Posterior vena cava (tissue), 2 donors: ENCODE measurements around the gene FSIP1. TPM values are rescaled to one million over a fixed set of nuclear protein-coding genes. Genes with fewer than 3 reads are reported as not detected.

Source experiments
- DNase-seq: peaks from one replicate; pipeline ENCODE4 v3.0.0-alpha.2; 2020; ENCODE audit warnings: low spot score
- intact Hi-C, 2 donors: fragments of 100-400 bp; cut with DNase I; formaldehyde crosslinking; loops; one replicate each; pipeline versions ENCODE4 v1.14.1 to v1.14.2; 2022 to 2023
- total RNA-seq, 2 donors: library from RNA; stranded (reverse); fragmentation: NEBNext Ultra II Directional; extraction: Animal tissue kit (Norgen Biotek cat#: 25700); gene quantifications; one replicate each; pipeline ENCODE4 v1.2.1, GENCODE V29; 2021
- donor health status: DM: yes; HTN: yes; CAD: no.
- donor health status: DM: yes; HTN: yes; CAD: no.

The FSIP1 gene
- total RNA-seq, 2 donors from 2014 or later = 0.69 to 1.00 TPM

DNA sequence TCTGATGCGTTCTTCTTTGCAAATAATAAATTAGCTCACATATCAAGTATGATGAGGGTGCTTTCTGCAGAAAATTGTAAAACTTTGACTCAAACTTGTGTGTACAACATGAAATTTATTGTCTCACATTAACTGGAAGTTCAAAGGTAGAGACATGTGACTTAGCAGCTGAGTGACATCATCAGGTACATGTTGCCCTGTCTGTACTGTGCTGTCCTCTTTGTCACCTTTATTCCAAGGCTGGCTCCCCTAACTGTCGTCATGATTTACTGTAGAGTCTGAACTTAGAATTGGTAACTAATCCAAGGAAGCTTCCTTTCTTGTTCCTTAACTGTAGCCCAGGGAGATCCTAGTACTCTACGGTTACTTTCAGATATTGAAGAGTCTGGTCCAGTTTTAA is 12.3 kb upstream of the FSIP1 start:
- intact Hi-C loops = loop anchor here in 1 of 2 donors (10.0 kb wide), 1 partner anchor 130 kb away; the partner anchor contains the start of gene GPR176
- no peak for DNase-seq

DNA sequence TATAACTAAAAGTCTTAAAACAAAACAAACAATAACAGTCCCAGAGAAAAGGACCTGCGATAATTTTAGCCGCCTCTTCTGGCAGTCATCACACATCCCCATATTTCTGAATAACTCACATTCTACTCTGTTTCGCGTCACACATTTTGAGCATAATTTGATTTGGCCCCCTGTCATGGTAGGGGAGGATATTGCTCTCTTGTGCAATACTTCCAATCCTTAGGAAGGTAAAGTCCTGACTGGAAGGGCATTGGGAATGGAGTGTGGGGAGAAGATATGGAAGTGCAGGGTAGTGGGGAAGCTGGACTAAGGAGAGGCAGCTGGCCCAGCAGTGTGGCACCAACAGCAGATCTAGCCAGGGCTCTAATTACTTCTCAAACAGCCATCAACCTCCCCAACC is 11.3 kb upstream of the FSIP1 start:
- intact Hi-C loops = loop anchor here in 1 of 2 donors (10.0 kb wide), 1 partner anchor 131 kb away; the partner anchor contains the start of gene GPR176
- no peak for DNase-seq

DNA sequence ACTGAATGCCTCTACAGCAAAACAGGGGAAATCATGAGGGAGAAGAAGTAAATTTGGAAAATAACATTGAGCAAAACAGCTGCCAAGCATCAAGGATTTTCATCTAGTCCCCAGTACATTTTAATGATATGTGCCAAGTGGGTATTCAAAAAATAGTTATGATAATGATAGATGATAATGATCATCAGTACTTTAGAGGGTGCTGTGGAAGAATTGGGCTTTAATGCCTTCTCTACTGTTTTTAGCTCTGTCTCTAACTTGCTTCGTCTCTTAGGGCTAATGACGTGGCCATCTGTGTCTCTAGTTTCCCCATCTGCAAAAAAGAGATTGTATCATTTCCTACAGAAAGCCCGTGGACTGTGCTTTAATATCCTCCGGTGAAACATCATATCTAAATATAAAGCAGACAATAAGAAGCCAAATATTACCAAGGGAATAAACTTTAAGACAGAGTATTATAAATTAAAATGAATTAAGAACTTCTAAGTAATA is 10.2 kb upstream of the FSIP1 start:
- intact Hi-C loops = loop anchor here in 1 of 2 donors (10.0 kb wide), 1 partner anchor 132 kb away; the partner anchor contains the start of gene GPR176
- no peak for DNase-seq

DNA sequence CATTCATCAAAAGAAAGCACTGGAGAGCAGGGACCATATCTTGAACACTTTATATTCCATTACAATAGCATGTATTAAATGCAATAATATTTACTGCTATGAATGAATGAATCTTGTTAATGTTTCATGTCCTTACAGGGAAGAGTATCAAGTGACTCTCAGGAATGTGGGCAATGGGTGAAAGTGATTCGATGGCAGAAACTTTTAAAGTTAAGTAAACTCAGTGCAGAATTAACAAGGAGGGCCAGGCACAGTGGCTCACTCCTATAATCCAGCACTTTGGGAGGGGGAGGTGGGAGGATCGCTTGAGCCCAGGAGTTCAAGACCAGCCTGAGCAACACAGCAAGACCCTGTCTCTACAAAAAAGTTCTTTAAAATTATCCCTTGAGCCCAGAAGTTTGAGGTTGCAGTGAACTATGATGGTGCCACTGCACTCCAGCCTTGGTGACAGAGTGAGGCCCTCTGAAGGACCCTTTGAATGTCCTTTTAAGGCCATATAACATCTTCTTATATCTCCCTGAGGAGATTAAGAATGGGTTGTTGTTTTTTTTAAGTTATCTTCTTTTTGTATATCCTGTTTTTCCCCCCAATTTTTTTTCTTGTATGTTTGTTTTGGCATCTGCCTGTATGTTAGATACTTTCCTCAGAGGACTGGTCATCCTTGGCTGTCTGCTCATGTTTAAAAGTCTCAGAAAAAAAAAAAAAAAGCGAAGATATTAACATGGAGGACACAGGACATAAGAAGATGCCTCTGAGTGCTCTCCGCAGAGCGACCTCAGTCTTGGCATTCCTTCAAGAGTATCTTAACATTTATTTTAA is 9.6 kb upstream of the FSIP1 start:
- intact Hi-C loops = loop anchor here in 1 of 2 donors (10.0 kb wide), 1 partner anchor 133 kb away; the partner anchor contains the start of gene GPR176

DNA sequence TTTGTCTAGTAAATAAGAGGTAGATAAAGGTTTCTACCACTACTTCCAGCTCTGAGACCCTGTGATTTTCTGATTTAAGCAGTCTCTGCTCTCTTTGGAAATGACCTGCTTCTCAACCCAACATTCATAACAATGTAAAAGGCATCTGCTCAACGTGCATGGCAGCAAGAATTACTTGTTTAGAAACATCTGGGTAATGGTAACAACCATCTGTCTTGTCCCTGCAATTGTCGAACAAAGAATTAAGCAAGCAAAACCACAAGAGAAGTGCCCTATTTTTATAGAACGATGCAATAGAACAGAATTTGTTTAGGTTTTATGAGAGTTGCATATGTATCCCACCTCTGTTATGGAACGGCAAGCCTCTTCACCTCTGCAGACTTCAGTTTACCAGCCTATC is 7.1 kb upstream of the FSIP1 start:
- no peak for DNase-seq
- intact Hi-C loops = loop anchor here in 1 of 2 donors (5.0 to 10.0 kb wide), 2 partner anchors 68 to 135 kb away; partner anchors contain the start of gene GPR176

More for the DNA sequence above, 9.6 kb upstream of the FSIP1 start:
- no peak for DNase-seq

DNA sequence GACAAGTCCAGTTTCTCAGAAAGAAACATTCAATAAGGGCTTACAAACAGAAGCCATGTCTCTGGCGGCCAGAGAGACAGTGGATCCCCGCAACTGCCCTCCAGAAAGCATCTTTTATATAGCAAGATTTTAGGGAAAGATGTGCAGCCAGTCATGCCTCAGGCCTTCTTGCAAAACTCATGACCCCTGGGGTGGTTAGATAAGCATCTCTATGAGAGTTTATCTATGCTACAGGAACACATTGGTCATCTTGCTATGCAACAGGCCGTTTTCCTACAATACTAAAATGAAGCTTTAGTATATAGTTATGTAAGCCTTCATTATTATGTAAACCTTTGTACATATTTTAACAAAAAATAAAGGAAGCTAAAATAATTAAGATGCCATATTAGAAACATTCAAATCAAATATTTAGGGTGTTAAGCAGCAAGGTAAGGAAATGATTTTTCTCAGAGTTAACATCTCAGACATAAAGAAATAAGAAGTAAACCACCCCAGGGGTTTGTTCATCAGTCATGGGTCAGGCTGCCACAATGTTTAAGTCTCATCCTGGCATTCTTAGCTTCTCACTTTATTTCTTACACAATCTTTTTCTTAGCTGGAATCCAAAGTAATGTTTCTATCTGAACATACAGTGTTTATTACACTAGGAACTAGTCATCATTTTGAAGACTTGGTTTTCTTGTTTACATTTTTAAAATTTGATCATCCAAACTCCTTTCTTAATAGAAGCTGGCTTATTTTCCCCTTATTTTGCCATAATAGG is 6.3 kb upstream of the FSIP1 start:
- DNase-seq = no peak
- intact Hi-C loops = loop anchor here in 1 of 2 donors (5.0 kb wide), 1 partner anchor 68 kb away; no protein-coding TSS in a partner anchor

DNA sequence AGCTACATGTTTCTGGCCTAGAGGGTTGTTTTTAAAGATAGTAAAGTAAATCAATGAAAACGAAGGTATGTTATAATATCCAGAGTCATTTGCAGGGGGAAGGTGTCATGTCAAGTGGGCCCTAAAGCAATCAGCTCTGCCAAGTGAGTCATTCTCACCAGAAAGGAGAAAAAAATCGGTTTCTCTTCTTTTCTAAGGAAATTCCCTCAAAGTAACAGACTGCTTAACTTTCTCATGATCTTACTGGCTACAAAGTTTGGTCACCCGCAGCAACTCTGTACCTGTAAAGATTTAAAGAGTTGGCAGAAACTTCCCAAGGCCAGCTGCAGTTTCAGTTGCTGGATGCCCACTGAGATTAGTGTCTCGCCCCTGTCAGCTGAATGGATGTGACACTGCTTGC is 5.5 kb upstream of the FSIP1 start:
- DNase-seq = no peak
- intact Hi-C loops = loop anchor here in 1 of 2 donors (5.0 kb wide), 1 partner anchor 69 kb away; no protein-coding TSS in a partner anchor

DNA sequence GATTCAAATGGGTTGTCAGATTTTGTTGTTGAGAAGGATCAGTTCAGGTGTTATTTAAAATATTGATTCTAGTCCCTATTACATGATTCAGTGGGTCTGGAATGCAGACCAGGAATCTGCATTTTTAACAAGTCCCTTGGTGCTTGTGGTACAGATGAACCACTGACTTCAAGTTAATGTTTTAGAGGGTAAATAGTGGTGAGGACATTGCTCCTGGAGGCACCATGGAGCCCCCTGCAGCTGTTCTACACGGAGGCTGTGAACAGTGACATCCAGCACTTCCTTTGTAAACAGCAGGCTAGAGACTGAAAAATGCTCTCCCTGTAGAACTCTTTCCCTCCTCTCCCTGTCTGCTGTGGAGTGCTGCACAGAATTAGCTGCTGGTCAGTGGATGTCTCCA is 4.8 kb upstream of the FSIP1 start:
- intact Hi-C loops = loop anchor here in 1 of 2 donors (5.0 kb wide), 1 partner anchor 70 kb away; no protein-coding TSS in a partner anchor

DNA sequence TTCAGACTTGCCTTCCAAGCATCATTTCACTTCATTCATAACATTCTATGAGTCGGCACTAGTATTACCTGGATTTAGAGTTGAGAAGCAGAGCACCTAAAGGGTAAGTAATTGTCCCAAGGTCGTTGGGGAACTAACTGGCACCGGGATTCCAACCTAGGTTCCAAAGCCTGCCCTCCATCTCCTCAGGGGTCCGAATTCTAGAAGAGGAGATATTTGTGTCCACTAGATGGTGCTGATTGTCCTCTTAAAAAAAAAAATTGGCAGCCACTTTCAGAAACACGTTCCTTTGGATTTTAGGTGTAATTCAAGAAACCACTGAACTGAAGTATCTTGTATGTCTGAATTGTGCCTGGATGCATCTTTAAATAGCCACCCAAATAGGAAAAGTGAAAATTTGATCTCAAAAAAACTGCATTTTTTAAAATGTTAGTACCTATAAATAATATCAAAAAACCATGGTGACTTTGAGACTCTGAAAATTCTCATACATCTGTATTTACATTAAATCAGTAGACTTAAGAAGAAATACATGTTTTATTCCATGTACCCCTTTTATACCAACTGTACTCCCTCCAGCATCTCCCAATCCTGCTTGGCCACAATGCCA is 3.9 kb upstream of the FSIP1 start:
- intact Hi-C loops = loop anchor here in 1 of 2 donors (5.0 kb wide), 1 partner anchor 71 kb away; no protein-coding TSS in a partner anchor
- DNase-seq = no peak

More for the DNA sequence above, 4.8 kb upstream of the FSIP1 start:
- DNase-seq = no peak

DNA sequence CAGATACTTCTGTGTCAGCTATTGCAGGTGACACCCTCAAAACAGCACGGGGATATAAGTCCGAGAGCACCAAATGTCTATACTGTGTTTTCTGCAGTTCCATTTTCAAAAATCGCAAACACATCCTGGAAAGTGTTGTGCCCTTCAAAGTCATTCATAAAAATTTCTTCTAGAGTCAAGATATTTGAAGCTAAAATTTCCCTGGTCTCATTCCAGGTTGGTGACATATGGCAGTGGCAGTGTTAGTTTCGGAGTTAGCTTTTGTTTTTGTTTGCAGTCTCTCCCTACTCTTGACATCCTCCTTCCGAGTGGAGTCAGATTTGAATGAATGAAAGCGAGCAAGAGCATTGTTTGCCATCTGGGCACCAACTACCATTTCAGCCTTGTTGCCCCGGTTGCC is 3.2 kb upstream of the FSIP1 start:
- DNase-seq = no peak
- intact Hi-C loops = loop anchor here in 1 of 2 donors (5.0 kb wide), 1 partner anchor 71 kb away; no protein-coding TSS in a partner anchor

DNA sequence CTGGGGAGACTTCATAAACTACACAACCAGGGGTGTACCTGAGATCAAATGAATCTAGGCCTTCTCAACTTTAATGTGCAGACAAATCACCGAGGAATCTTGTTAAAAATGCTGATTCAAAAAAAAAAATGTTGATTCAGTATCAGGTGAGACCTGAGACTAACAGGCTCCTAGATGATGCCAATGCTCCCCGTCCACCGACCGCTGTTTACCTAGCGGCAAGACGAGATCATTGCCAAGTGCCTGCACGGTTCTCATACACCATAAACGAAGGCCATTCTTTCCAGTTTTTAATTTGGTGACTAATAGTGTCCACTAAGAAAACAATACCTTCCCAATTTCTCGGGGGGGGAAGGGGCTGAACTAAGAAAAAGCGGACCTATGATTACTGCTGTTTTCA is 2.5 kb upstream of the FSIP1 start:
- intact Hi-C loops = loop anchor here in 1 of 2 donors (5.0 kb wide), 1 partner anchor 72 kb away; no protein-coding TSS in a partner anchor
- no peak for DNase-seq

DNA sequence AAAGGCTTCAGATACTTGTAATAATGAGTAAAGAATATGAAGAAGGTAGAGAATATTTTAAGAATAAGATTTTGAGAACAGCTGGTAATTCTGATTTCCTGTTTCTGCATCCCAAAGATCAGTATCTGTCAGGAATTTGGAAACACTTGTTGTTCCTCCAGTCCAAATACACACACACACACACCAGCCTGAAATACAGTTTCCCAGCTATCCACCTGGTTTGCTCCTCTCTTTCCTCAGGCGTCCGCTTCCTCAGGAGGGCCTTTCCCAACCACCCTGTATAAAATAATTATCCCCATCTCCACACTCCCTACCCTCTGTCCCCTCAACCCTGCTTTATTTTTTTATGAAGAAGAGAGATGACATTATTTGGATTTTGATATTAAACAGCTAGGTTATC is 2.0 kb upstream of the FSIP1 start:
- intact Hi-C loops = loop anchor here in 1 of 2 donors (5.0 kb wide), 1 partner anchor 73 kb away; no protein-coding TSS in a partner anchor
- no peak for DNase-seq

DNA sequence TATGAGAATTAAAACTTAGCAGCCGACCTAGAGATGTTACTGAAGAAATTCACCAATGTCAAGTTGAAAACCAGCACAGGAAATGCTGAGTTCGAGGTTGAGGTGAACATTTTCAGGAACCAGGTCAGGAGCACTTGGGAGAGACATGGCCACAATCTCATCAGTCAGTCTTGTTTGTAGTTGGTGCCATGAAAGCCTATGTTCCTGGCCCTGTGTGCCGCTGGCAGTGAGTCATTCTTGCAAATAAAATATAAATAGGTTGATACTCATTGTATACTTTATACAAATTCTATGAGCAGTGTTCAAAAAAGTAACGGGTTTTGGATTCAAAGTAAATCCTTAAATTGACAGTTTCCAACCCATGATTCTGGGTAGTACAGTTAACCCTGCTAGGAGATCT is 1.5 kb upstream of the FSIP1 start:
- no peak for DNase-seq
- intact Hi-C loops = no loop called here

DNA sequence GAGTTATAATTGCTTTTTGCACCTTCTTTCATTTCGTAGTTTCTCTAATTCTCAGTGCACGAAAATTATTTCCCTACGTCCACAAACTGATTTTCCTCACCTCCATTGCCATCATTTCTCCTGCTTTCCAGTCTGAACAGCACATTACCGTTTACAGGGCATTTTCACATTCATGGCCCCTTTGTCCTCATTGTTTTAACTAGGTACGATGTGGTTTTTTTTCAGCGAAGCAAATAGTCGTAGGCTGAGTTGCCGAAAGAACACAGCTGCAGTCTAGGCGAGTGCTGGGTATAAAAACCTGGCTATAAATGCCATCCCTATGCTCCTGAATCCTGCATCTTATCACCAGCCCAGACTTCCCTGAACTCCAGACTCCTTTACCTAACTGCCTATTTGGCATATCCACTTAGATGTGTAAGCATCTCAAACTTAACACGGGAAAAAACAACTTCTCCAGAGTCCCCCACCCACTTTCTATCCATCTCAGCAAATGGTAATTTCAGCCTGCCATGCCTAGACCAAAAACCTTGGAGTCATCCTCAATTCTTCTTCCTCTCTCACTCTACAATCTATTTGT is 691 bp upstream of the FSIP1 start:
- intact Hi-C loops = no loop called here
- DNase-seq = no peak

DNA sequence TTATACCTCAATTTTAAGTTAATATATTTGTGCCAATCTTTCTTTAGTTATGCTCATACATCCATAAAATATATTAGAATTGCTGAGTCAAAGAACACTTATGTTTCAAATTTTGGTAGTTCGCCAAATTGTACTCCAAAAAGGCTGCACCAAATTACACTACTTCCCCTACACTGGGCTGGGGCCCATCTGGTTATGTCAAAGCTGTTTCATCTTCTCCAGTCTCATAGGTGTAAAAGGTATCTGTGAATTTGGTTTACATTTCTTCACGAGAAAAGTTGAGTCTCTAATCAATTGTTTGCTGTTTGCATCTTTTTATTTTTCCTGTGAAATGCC is 706 bp downstream of the FSIP1 start:
- DNase-seq = no peak
- intact Hi-C loops = no loop called here

DNA sequence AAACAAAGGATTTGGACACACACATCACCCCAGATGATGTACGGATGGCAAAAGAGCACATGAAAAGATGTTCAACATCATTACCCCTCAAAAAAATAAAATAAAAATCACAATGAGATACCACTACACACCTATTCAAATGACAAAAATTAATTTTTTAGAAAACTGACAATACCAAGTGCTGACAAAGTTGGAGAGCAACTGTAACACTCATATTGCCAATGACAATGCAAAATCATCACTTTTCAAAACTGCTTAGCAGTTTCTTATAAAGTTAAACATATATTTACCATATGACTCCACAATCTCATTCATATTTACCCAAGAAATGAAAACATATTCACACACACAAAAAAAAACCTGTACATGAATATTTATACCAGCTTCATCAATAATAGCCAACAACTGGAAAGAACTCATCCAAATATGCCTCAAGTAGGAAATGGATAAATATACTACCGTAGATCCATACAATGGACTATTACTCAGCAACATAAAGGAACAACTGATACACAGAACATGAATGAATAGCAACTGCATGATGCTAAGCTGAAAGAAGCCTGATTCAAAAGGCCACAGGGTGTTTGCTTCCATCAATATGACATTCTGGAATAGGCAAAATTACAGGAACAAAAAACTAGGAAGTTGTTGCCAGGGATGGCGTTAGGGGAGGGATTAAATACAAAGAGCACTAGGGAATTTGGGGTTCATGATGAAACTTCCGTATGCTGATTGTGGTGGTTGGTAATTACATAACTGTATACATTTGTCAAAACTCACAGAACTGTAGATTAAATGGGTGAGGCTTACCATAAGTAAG is 1.3 kb downstream of the FSIP1 start:
- intact Hi-C loops = no loop called here

DNA sequence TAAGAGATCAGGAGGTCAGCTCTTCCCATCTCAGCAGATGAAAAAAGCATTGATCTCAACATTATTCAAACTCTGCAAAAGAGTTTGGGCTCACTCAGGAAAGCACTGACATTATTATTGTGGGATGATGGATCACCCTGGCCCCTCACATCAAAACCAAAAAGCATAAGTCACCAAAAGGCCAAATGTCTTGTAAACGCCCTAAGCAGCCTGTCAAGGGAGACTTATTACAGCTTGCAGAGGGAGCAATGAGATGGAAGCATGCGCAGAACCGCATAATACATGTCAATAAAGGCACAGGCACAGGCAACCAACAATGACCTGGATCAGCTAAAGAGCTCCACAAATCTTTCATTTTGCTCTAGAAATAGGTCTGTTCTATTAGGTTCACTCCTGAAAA is 4.6 kb downstream of the FSIP1 start:
- intact Hi-C loops = no loop called here

More for the DNA sequence above, 1.3 kb downstream of the FSIP1 start:
- no peak for DNase-seq

DNA sequence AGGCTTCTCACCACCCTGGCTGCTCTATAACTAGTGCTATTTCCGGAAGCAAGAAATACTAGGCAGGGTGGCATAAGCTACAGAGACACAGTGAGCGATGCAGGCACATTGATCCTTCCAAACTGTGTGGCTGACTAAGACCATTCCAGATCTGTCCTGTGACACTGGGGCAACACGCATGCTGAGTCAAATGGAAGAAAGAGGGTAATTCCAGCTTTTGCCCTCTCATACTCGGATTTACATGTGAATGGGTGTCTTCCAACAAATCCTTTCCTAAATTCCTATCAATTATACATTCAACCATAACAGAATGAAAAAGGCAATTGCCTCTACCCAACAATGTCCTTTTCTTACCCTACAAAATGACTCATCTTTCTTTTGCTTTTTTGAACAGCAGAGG is 5.1 kb downstream of the FSIP1 start:
- intact Hi-C loops = no loop called here
- DNase-seq = no peak

More for the DNA sequence above, 4.6 kb downstream of the FSIP1 start:
- DNase-seq = no peak
